Panc1 (cell line): ENCODE data around the gene NXT1.

Experiments
- POLR2AphosphoS5 ChIP-seq: IDR thresholded peaks from 2 replicates; pipeline ENCODE4 v1.6.1; 2012; ENCODE audit warnings: mild to moderate bottlenecking, low read depth, low read length, moderate library complexity
- SIN3A ChIP-seq: IDR thresholded peaks from 2 replicates; pipeline ENCODE4 v1.6.1; 2012; ENCODE audit warnings: low read depth, mild to moderate bottlenecking, low read length, moderate library complexity, borderline replicate concordance; ENCODE audit not compliant: insufficient read depth
- TF ChIP-seq, protein P1 (sequence below): fragments of 450-650 bp; IDR thresholded peaks from 2 replicates; pipeline ENCODE4 v1.5.1; 2017; ENCODE audit warnings: mild to moderate bottlenecking

DNA sequence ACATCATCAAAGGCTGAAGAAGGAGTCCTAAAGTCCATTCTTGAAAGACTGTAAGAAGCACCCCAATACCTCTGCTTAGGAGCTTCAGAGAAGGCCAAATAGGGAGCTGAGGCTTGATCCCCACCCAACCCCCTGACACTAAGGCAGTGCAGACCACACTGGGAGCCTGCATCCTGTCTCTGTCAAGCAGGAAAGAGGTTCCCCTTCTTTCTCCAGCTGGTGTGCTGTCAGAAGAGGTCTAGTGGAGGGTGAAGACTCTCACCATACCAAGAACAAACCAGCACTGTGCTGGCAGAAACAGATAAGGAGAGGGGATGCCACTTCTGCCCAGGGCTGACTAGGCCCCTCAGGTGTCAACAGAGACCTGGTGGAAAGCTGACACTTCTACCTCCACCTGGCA lies 31.3 kb downstream of the NXT1 start:
- TF ChIP-seq POLR2AphosphoS5, result no peak
- no peak for TF ChIP-seq SIN3A
- TF ChIP-seq, protein P1, sequence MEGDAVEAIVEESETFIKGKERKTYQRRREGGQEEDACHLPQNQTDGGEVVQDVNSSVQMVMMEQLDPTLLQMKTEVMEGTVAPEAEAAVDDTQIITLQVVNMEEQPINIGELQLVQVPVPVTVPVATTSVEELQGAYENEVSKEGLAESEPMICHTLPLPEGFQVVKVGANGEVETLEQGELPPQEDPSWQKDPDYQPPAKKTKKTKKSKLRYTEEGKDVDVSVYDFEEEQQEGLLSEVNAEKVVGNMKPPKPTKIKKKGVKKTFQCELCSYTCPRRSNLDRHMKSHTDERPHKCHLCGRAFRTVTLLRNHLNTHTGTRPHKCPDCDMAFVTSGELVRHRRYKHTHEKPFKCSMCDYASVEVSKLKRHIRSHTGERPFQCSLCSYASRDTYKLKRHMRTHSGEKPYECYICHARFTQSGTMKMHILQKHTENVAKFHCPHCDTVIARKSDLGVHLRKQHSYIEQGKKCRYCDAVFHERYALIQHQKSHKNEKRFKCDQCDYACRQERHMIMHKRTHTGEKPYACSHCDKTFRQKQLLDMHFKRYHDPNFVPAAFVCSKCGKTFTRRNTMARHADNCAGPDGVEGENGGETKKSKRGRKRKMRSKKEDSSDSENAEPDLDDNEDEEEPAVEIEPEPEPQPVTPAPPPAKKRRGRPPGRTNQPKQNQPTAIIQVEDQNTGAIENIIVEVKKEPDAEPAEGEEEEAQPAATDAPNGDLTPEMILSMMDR, result no peak
